ENCODE measurements around the gene HAL. TPM values are rescaled to one million over a fixed set of nuclear protein-coding genes. Genes with fewer than 3 reads are reported as not detected.
A peak's percentile ranks its signal among the peaks of the same experiment; 100 is the strongest.

HAL gene
- total and polyA plus RNA-seq, 2 of the 4 experiments (the other 2 are of a cell fraction), result under 0.01 to 0.02 TPM

DNA sequence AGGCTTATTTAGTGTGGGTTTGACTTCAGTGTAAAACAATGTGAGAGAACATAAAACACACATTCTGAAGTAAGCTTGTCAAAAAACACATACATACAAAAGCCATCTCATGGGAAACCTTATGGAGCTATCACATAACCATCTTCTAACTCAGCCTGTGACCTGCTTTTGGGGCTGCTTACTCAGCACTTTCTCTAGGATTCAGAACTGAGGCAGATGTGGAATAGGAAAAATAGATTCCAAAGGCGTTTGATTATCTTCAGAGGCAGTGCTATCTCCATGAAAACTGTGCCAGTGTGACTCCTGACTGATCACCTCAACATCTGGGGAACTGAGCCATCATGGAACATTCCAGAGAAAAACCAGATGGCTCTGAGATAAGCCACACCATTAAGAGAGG lies 13.5 kb downstream of the HAL start:
- no peak for TF ChIP-seq BHLHE40 (IDR thresholded peaks at IDR 0.05; ENCODE audit: low read depth, low read length)
- peak; percentile 90 for TF ChIP-seq MAFK (IDR thresholded peaks at IDR 0.05; ENCODE audit: low read depth, low read length)
- TF ChIP-seq, protein P1, sequence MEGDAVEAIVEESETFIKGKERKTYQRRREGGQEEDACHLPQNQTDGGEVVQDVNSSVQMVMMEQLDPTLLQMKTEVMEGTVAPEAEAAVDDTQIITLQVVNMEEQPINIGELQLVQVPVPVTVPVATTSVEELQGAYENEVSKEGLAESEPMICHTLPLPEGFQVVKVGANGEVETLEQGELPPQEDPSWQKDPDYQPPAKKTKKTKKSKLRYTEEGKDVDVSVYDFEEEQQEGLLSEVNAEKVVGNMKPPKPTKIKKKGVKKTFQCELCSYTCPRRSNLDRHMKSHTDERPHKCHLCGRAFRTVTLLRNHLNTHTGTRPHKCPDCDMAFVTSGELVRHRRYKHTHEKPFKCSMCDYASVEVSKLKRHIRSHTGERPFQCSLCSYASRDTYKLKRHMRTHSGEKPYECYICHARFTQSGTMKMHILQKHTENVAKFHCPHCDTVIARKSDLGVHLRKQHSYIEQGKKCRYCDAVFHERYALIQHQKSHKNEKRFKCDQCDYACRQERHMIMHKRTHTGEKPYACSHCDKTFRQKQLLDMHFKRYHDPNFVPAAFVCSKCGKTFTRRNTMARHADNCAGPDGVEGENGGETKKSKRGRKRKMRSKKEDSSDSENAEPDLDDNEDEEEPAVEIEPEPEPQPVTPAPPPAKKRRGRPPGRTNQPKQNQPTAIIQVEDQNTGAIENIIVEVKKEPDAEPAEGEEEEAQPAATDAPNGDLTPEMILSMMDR (conservative IDR thresholded peaks at IDR 0.05; ENCODE audit: low read depth, low read length), result no peak
- TF ChIP-seq, protein P2, sequence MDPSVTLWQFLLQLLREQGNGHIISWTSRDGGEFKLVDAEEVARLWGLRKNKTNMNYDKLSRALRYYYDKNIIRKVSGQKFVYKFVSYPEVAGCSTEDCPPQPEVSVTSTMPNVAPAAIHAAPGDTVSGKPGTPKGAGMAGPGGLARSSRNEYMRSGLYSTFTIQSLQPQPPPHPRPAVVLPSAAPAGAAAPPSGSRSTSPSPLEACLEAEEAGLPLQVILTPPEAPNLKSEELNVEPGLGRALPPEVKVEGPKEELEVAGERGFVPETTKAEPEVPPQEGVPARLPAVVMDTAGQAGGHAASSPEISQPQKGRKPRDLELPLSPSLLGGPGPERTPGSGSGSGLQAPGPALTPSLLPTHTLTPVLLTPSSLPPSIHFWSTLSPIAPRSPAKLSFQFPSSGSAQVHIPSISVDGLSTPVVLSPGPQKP (IDR thresholded peaks at IDR 0.05; ENCODE audit: borderline replicate concordance, low read depth, low read length), result no peak
- no peak for TF ChIP-seq RFX5 (IDR thresholded peaks at IDR 0.05; ENCODE audit: low read depth, low read length)
- no peak for TF ChIP-seq CEBPB (IDR thresholded peaks at IDR 0.05; ENCODE audit: low read depth, low read length)
- no peak for TF ChIP-seq FOS (IDR thresholded peaks at IDR 0.05; ENCODE audit: low read depth, low read length)
- TF ChIP-seq MXI1 (IDR thresholded peaks at IDR 0.05; ENCODE audit: borderline replicate concordance, low read depth, low read length), result no peak
- TF ChIP-seq CHD1 (IDR thresholded peaks at IDR 0.05; ENCODE audit: low read depth, low read length), result no peak
- Histone ChIP-seq H3K27me3 (ENCODE audit: control insufficient read depth, insufficient read depth, low read length) (peaks cover 5% of the 10 kb centered on the region), H2AFZ (replicated peaks; ENCODE audit: low read length, poor library complexity) (no peak overlapping the region), H3K79me1 (ENCODE audit: low read depth in 1 of 2, low read length in 2 of 2) (no peaks in the 10 kb centered on the region), H3K4ac (ENCODE audit: low read depth, low read length) (no peak overlapping the region), H3K4me3 (ENCODE audit: insufficient read depth, low read depth, low read length) (no peak overlapping the region), H4K20me1 (ENCODE audit: insufficient read depth, low read length) (no peaks in the 10 kb centered on the region), H2AK5ac (ENCODE audit: low read depth, low read length) (no peak overlapping the region), H4K5ac (ENCODE audit: low read depth, low read length) (no peak overlapping the region), H3K4me1 (ENCODE audit: control insufficient read depth, insufficient read depth, low read length) (peaks cover 2% of the 10 kb centered on the region; the same call in 1 of the 2 replicates), H3K9me3 (ENCODE audit: control insufficient read depth, insufficient read depth, low read length) (no peaks in the 10 kb centered on the region), H3K9me1 (ENCODE audit: insufficient read depth, low read length) (no peaks in the 10 kb centered on the region), H3K4me2 (ENCODE audit: low read depth, low read length) (no peak overlapping the region), H2BK5ac (ENCODE audit: low read depth, low read length, poor library complexity, severe bottlenecking) (no peak overlapping the region), H4K91ac (ENCODE audit: insufficient read depth, low read depth, low read length) (no peak overlapping the region), H3K27ac (ENCODE audit: insufficient read depth, low read length) (no peak overlapping the region), H3K9ac (ENCODE audit: low read depth, low read length) (no peak overlapping the region), H3K18ac (ENCODE audit: low read depth, low read length) (no peak overlapping the region), H3K56ac (ENCODE audit: extremely low read depth, insufficient read depth, low read length) (no peak overlapping the region), H2AK9ac (replicated peaks; ENCODE audit: low read depth, low read length, poor library complexity) (no peak overlapping the region), H3K36me3 (ENCODE audit: control insufficient read depth, insufficient read depth, low read length) (no peaks in the 10 kb centered on the region), H2BK120ac (ENCODE audit: low read depth, low read length) (no peak overlapping the region), H3K23ac (ENCODE audit: low read depth, low read length) (no peak overlapping the region), H2BK20ac (ENCODE audit: low read depth, low read length) (no peak overlapping the region), H3K14ac (replicated peaks; ENCODE audit: low read depth, low read length) (no peak overlapping the region), H2BK15ac (ENCODE audit: low read depth, low read length) (no peak overlapping the region), H4K8ac (ENCODE audit: low read depth in 2 of 2, low read length in 2 of 2) (no peak overlapping the region)
- ATAC-seq (ENCODE audit: low read depth), result no peak
- no peak for DNase-seq
- dilution Hi-C loops (cut with HindIII; ENCODE audit: low sequenced_read_pairs, unreplicated experiment) (no loop called here), intact Hi-C loops (cut with micrococcal nuclease) (no loop called here), in situ Hi-C loops (cut with MboI; ENCODE audit: low sequenced_read_pairs) (no loop called here)
- whole genome bisulfite sequencing, 2 experiments (ENCODE audit: extremely low coverage in 2 of 2, insufficient read length in 1 of 2), result no CpG with 5 or more reads among the region's 1 CpG
- ChIA-PET CTCF (no interaction called here), POLR2A (ENCODE audit: unreplicated experiment) (no interaction called here)
- no TSS peak for BruUV-seq (replicated peaks)
